ENCODE data around the gene LGALS3. TPM values are rescaled to one million over a fixed set of nuclear protein-coding genes. Genes with fewer than 3 reads are reported as not detected.

LGALS3 gene
- total and polyA plus RNA-seq, 8 donors: 163 to 676 (median 270) TPM

DNA sequence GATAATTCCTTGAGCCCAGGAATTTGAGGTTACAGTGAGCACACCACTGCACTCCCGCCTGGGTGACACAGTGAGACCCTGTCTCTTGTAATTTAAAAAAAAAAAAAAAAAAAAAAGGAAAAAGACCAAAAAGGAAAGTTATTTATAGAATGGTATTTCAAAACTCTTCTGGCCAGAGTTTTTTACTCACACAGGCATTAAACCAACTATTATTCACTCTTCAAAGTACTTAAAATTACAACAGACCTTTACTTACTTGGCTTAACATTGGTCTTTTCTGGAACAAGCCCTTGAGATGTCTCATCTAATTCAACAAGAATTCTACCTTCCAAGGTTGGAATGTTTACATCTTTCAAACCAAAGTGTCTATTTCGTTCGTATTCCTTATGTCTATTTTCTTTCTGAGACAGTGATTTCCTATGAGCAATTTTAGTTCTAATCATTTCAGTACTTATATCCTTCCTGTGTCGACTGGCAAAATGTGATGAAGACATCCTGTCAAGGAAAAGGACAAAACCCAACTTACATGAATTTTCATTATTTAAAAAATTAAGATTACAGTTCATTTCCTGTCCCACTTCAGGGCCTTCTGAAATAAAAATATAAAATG is 59.7 kb downstream of the LGALS3 start:
- H3K27ac ChIP-seq: no peak overlapping the region
- TF ChIP-seq EP300 (IDR thresholded peaks at IDR 0.05) (no peak), POLR2AphosphoS5 (IDR thresholded peaks at IDR 0.05) (no peak), POLR2A (IDR thresholded peaks at IDR 0.05) (no peak)
- TF ChIP-seq, protein P1, sequence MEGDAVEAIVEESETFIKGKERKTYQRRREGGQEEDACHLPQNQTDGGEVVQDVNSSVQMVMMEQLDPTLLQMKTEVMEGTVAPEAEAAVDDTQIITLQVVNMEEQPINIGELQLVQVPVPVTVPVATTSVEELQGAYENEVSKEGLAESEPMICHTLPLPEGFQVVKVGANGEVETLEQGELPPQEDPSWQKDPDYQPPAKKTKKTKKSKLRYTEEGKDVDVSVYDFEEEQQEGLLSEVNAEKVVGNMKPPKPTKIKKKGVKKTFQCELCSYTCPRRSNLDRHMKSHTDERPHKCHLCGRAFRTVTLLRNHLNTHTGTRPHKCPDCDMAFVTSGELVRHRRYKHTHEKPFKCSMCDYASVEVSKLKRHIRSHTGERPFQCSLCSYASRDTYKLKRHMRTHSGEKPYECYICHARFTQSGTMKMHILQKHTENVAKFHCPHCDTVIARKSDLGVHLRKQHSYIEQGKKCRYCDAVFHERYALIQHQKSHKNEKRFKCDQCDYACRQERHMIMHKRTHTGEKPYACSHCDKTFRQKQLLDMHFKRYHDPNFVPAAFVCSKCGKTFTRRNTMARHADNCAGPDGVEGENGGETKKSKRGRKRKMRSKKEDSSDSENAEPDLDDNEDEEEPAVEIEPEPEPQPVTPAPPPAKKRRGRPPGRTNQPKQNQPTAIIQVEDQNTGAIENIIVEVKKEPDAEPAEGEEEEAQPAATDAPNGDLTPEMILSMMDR (IDR thresholded peaks at IDR 0.05): no peak
- H3K4me3 ChIP-seq: no peak overlapping the region
- WGBS, 5 donors: 63 to 90% (median 81%) methylated on average over 4 of the region's 4 CpGs
- peaks cover 0 to 22% (median 12%) of the 10 kb centered on the region in 4 donors for H3K4me1 ChIP-seq
- no peaks in the 10 kb centered on the region for H3K27me3 ChIP-seq
- no peaks in the 10 kb centered on the region for H3K36me3 ChIP-seq
- H3K9me3 ChIP-seq: no peaks in the 10 kb centered on the region
- no peak for DNase-seq
- intact Hi-C loops (cut with DNase I; ENCODE audit: low total_unique reads): no loop called here

GRCh38 chr14:55190906-55191202 is 61.8 kb downstream of the LGALS3 start:
- Histone ChIP-seq H3K27ac (no peak overlapping the region), H3K27me3 (no peaks in the 10 kb centered on the region), H3K4me1 (peaks cover 0 to 22% (median 12%) of the 10 kb centered on the region in 4 donors), H3K36me3 (no peaks in the 10 kb centered on the region), H3K9me3 (no peaks in the 10 kb centered on the region), H3K4me3 (peak overlapping the region; percentile 53 to 59 (median 54))
- intact Hi-C loops (cut with DNase I; ENCODE audit: low total_unique reads): no loop called here
- no peak for TF ChIP-seq POLR2AphosphoS5 (IDR thresholded peaks at IDR 0.05)
- no peak for TF ChIP-seq POLR2A (IDR thresholded peaks at IDR 0.05)
- DNase-seq: no peak
- 4 to 9% (median 6%) methylated on average over 8 of the region's 8 CpGs for WGBS, 5 donors

- TF ChIP-seq POLR2AphosphoS5 (IDR thresholded peaks at IDR 0.05): peak; percentile 56 to 83 (median 60)
- TF ChIP-seq, protein P1 (IDR thresholded peaks at IDR 0.05): no peak
- H3K36me3 ChIP-seq: no peaks in the 10 kb centered on the region
- H3K4me3 ChIP-seq: peak within 1 kb of the TSS; percentile 53 to 59 (median 54)
- peak; percentile 92 to 99 for DNase-seq
- intact Hi-C loops (cut with DNase I; ENCODE audit: low total_unique reads): no loop called here
- H3K27me3 ChIP-seq: no peaks in the 10 kb centered on the region
- WGBS, 5 donors: 1 to 2% (median 1%) methylated on average over 45 to 46 of the region's 46 CpGs
- peaks cover 0 to 22% (median 12%) of the 10 kb centered on the region in 4 donors for H3K4me1 ChIP-seq
- H3K27ac ChIP-seq: peak within 1 kb of the TSS in 4 of 5 donors; percentile 56 to 79 (median 66)
- no peaks in the 10 kb centered on the region for H3K9me3 ChIP-seq
Observed at GRCh38 chr14:55191203-55192053, 62.4 kb downstream of the LGALS3 start, which contains the start of gene DLGAP5. Gene DLGAP5, minus strand, starts transcription at chr14:55191585. Its CDS starts 2,406 bp downstream, at chr14:55189179.

GRCh38 chr14:55192054-55192621 is 63.1 kb downstream of the LGALS3 start:
- peaks cover 0 to 22% (median 12%) of the 10 kb centered on the region in 4 donors for H3K4me1 ChIP-seq
- no peaks in the 10 kb centered on the region for H3K27me3 ChIP-seq
- TF ChIP-seq POLR2AphosphoS5 (IDR thresholded peaks at IDR 0.05): no peak
- TF ChIP-seq POLR2A (IDR thresholded peaks at IDR 0.05): no peak
- no peak for TF ChIP-seq EP300 (IDR thresholded peaks at IDR 0.05)
- TF ChIP-seq, protein P1 (IDR thresholded peaks at IDR 0.05): no peak
- WGBS, 5 donors: 46 to 65% (median 59%) methylated on average over 11 of the region's 11 CpGs
- no peaks in the 10 kb centered on the region for H3K9me3 ChIP-seq
- intact Hi-C loops (cut with DNase I; ENCODE audit: low total_unique reads): no loop called here
- H3K4me3 ChIP-seq: peak overlapping the region; percentile 53 to 59 (median 54)
- no peak for DNase-seq
- no peaks in the 10 kb centered on the region for H3K36me3 ChIP-seq
- peak overlapping the region in 4 of 5 donors; percentile 56 to 79 (median 66) for H3K27ac ChIP-seq
